Fibroblast of villous mesenchyme (primary cell): ENCODE results near the gene PRPF6. TPM values are rescaled to one million over a fixed set of nuclear protein-coding genes. Genes with fewer than 3 reads are reported as not detected.
"Not testable (repeated sequence)": the region's sequence is repeated elsewhere in the genome, so short reads cannot be mapped to it uniquely, and the experiment has no call there.

Experiments used
- DNase-seq: peaks from one replicate; pipeline ENCODE4 v3.0.0-alpha.2; 2010; ENCODE audit warnings: low read depth
- H3K4me3 ChIP-seq: 2 replicates; pipeline ENCODE4 v1.5.1; 2011; ENCODE audit warnings: low read depth, mild to moderate bottlenecking, low read length
- total RNA-seq: library from RNA; depleted of rRNA; stranded (reverse); fragments of >200 nt; gene quantifications from 2 replicates; pipeline ENCODE4 v1.2.3, GENCODE V29; 2012
- TF ChIP-seq, protein P1 (sequence below): IDR thresholded peaks from 2 replicates; pipeline ENCODE4 v1.5.1; 2012; ENCODE audit warnings: low read depth, mild to moderate bottlenecking, low read length; ENCODE audit not compliant: insufficient read depth

PRPF6 gene
- total RNA-seq, 1 donor, result 52.7 TPM

DNA sequence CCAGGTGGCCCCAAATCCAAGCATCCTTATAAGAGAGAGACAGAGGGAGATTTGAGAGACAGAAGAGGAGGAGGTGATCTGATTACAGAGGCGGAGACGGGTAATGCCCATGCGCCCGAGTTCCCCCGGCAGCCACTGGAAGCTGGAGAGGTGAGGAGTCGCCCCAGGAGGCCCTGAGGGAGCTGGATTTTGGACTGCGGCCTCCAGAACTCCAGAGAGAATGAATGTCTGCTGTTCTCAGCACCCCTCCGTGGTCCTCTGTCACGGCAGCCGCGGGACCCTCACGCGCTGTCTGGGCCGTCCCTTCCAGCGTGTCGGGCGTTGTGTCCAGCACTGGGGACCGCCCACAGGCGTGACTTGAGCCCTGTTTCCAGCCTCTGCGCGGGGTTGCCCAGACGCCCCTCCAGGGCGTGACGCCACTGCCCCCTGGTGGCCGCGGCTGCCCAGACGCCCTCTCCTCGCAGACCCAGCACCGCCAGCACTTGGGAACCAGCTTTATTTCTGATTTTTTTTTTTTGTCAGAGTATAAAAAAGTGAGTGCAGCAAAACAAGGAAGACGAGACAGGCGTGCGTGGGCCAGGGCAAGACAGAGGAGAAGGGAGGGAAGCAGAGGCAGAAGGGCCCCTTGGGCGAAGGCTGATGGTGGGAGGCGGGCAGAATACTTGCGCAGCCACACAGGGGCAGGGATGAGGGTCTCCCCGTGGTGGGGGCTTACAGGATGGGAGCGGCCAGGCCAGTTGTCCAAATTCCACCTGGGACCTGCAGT, 7.1 kb upstream of the PRPF6 start:
- H3K4me3 ChIP-seq, result peak overlapping the region; percentile 64
- peak; percentile 83 for DNase-seq
- TF ChIP-seq, protein P1, sequence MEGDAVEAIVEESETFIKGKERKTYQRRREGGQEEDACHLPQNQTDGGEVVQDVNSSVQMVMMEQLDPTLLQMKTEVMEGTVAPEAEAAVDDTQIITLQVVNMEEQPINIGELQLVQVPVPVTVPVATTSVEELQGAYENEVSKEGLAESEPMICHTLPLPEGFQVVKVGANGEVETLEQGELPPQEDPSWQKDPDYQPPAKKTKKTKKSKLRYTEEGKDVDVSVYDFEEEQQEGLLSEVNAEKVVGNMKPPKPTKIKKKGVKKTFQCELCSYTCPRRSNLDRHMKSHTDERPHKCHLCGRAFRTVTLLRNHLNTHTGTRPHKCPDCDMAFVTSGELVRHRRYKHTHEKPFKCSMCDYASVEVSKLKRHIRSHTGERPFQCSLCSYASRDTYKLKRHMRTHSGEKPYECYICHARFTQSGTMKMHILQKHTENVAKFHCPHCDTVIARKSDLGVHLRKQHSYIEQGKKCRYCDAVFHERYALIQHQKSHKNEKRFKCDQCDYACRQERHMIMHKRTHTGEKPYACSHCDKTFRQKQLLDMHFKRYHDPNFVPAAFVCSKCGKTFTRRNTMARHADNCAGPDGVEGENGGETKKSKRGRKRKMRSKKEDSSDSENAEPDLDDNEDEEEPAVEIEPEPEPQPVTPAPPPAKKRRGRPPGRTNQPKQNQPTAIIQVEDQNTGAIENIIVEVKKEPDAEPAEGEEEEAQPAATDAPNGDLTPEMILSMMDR, result peak; percentile 97

DNA sequence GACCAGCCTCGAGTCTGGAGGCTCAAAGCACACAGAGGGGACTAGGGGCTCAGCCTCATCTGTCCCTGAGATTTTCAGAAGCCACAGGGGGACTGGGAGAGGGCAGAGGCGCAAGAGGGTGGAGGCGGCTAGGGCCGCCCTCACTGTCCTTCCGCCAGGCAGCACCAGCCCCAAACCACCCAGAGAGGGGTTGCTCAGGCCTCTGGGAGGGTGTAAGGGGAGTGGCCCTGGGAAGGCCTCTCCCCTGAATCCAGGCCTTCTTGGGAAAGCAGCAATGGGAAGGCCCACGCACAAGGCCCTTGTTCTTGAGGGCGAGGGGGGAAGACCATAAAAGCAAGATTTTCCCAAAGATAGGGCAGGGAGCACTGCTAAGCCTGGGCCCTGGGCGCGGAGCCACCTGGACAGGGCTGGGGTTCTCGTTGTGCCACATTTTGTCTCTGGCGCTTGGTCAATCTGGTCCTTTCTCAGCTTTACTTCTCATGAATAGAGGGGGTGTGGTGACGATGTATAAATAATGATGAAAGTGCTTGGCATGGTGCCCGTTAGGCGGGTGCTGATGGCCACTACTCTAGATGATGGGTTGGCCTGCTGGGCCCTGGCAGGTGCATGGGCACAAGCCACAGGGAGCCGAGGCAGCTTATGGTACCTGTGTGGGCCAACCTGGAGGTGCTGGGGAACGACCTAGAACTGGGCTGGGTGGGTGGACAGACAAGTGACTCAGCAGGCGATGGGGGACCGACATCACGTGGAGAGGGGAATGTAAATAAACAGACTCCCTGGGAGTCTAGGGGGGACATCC, 6.3 kb upstream of the PRPF6 start:
- no peak for DNase-seq
- TF ChIP-seq, protein P1, result no peak
- no peak overlapping the region for H3K4me3 ChIP-seq

DNA sequence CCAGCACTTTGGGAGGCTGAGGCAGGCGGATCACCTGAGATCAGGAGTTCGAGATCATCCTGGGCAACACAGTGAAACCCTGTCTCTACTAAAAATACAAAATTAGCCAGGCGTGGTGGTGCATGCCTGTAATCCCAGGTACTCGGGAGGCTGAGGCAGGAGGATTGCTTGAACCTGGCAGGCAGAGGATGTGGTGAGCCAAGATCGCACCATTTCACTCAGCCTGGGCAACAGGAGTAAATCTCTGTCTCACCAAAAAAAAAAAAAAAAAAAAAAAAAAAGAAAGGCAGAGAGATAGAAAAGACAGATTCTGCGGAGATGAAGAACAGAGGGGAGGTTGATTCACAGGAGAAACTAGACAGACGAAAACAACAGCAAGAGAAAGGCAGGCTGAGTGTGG, 4.4 kb upstream of the PRPF6 start:
- not testable (repeated sequence) for H3K4me3 ChIP-seq, DNase-seq

DNA sequence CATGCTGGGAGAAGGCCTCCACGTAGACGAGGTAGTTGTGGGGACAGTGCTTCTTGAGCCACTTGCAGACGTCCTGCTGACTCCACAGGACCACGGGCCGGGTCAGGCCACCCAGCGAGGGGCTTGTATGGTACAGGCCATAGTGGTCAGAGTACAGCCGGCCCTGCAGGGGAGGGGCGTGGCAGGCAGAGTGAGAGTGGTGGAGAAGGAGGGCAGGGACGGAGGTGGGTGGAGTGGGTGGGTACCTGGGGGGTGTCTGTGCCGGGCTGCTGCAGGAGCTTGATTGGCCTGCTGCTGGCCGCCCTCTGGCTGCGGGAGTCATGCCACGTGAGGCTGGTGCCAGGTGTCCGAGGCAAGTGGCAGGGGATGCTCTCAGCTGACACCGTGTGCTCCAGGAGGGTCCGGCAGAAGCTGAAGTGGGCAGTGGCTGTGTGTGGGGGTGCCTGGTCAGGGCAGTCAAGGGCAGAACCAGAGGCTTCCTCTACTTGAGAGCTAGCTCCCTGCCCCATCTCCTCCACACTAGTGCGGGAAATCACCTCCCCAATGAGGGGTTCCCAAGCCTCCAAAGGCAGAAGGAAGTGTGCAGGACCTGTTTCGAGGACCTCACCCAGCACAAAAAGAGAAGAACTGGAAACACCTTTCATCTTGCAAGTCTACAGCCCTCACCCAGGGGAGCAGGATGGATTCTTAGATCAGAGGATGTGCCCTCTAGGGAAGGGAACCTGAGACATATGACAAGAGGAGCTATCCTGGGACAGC, 3.8 kb upstream of the PRPF6 start:
- TF ChIP-seq, protein P1, result no peak
- no peak for DNase-seq

DNA sequence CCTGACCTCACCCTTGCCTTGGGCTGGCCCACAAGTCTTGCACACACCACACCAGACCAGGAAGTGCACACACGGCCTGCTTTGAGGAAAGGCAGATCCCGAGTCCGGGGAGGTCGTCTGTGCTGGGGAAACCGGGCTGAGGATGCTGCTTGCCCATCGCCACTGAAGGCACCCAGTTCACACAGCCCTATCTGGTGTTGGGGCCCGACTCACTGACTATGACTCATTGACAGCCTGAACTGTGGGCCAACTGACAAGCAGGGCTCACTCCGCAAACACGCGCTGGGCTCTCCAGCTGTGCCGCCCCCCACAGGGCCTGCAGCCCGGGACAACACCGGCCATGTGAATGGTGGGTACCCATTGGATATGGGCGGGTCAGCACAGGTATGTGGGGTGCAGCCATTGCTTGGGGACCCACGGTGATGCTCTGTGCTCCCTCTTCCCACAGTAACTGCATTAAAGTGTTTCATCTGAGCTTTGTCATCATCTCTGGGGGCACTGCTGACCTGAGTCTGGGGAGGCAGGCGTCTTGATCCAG, 3.1 kb upstream of the PRPF6 start:
- peak; percentile 55 for DNase-seq
- no peak overlapping the region for H3K4me3 ChIP-seq
- TF ChIP-seq, protein P1, result no peak

More for the DNA sequence above, 3.8 kb upstream of the PRPF6 start:
- H3K4me3 ChIP-seq, result no peak overlapping the region

DNA sequence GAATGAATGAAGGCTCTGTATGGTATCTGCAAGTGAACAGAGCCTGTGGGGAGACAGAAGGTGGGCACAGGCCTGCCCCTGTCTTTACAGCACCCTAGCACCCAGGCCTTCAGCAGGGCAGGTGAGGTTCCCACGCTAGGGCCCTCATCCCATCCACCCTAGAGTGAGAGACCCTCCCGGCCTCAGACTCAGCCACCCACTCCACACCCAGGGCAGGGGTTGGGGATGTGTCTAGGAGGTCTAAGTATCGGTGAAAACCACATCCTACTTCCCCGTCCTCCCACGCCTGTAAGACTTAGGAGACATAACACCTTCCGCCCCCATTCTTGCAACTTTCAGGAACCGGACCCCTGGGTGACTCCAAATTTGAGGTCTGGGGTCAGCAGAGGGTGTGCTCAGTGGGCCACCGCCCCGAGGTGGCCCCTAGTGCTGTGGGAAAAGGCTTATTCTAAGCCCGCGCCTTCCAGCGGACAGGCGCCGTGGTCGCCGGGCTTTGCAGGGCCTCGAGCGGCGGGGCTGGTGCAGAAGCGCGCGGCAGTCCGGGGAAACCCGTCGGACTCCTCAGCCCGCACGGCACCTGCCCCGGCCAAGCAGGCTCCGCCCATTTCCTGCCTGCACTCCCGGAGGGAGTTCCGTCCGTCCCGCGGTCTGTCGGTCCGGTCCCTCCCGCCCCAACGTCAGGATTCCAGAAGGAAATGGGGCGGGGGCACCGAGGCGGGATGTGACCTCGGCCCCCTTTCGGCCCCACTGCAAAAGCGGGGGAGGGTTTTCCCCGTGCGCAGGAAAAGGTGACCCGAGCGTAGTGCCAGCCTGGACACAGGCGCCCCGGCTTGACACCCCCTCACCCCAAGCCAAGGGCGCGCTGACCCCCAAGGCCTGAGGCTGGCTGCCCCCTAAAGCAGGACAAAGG, 2.4 kb upstream of the PRPF6 start:
- peak overlapping the region; percentile 62 for H3K4me3 ChIP-seq
- DNase-seq, result peak; percentile 26
- TF ChIP-seq, protein P1, result no peak
